Neural cell (in vitro differentiated cells): ENCODE data around the gene MOBP. TPM values are rescaled to one million over a fixed set of nuclear protein-coding genes. Genes with fewer than 3 reads are reported as not detected.

ENCODE experiments used
- H2AFZ ChIP-seq: fragments of 200-600, 300-800 bp; sonication (generic), shearing (Covaris generic); 2 replicates; pipeline ENCODE4 v1.6.0; 2014; ENCODE audit warnings: low read depth, mild to moderate bottlenecking, antibody characterized with exemption, low read length, moderate library complexity
- H3F3A ChIP-seq: fragments of 200-600 bp; shearing (Covaris generic); 2 replicates; pipeline ENCODE4 v1.6.1; 2016; ENCODE audit warnings: mild to moderate bottlenecking, moderate library complexity, mixed read lengths, antibody characterized with exemption, low read length; ENCODE audit not compliant: insufficient read depth, poor library complexity, severe bottlenecking
- H3K27ac ChIP-seq: fragments of 200-600, 300-800 bp; sonication (generic), shearing (Covaris generic); 2 replicates; pipeline ENCODE4 v1.5.1; 2014; ENCODE audit warnings: mild to moderate bottlenecking, low read length, moderate library complexity
- H3K27me3 ChIP-seq: fragments of 300-800, 200-600 bp; sonication (generic), shearing (Covaris generic); 2 replicates; pipeline ENCODE4 v1.6.0; 2014; ENCODE audit warnings: mild to moderate bottlenecking, low read depth, low read length, moderate library complexity; ENCODE audit not compliant: insufficient read depth
- H3K36me3 ChIP-seq: fragments of 300-800, 200-600 bp; sonication (generic), shearing (Covaris generic); 2 replicates; pipeline ENCODE4 v1.5.1; 2014; ENCODE audit warnings: mild to moderate bottlenecking, antibody characterized with exemption, low read length, moderate library complexity; ENCODE audit not compliant: insufficient read depth
- H3K4me2 ChIP-seq: fragments of 300-800, 200-600 bp; sonication (generic), shearing (Covaris generic); 2 replicates; pipeline ENCODE4 v1.6.0; 2014; ENCODE audit warnings: mild to moderate bottlenecking, low read length
- H3K4me3 ChIP-seq: fragments of 300-800, 200-600 bp; sonication (generic), shearing (Covaris generic); 2 replicates; pipeline ENCODE4 v1.5.1; 2014; ENCODE audit warnings: mild to moderate bottlenecking, low read length, moderate library complexity
- H3K79me2 ChIP-seq: fragments of 200-600 bp; shearing (Covaris generic); replicated peaks from 2 replicates; pipeline ENCODE4 v1.6.0; 2014; ENCODE audit warnings: mild to moderate bottlenecking, low read length, moderate library complexity; ENCODE audit not compliant: insufficient read depth
- H3K9ac ChIP-seq: fragments of 300-800, 200-600 bp; sonication (generic), shearing (Covaris generic); 2 replicates; pipeline ENCODE4 v1.6.1; 2016; ENCODE audit warnings: mild to moderate bottlenecking, low read length, mixed read lengths
- H3K9me2 ChIP-seq: fragments of 200-600 bp; shearing (Covaris generic); 2 replicates; pipeline ENCODE4 v1.6.1; 2016; ENCODE audit warnings: mild to moderate bottlenecking, low read length, mixed read lengths; ENCODE audit not compliant: insufficient read depth
- H3K9me3 ChIP-seq: fragments of 200-600, 300-800 bp; sonication (generic), shearing (Covaris generic); 2 replicates; pipeline ENCODE4 v1.6.1; 2016; ENCODE audit warnings: mild to moderate bottlenecking, mixed run types, low read length, moderate library complexity, mixed read lengths
- H4K20me1 ChIP-seq: fragments of 200-600 bp; shearing (Covaris generic); 2 replicates; pipeline ENCODE4 v1.6.1; 2016; ENCODE audit warnings: mild to moderate bottlenecking, mixed run types; ENCODE audit not compliant: insufficient read depth
- EP300 ChIP-seq: fragments of 450-650 bp; conservative IDR thresholded peaks from 2 replicates; pipeline ENCODE4 v1.6.1; 2014; ENCODE audit warnings: antibody characterized with exemption, mild to moderate bottlenecking, moderate library complexity; ENCODE audit not compliant: poor library complexity, severe bottlenecking
- EZH2 ChIP-seq: fragments of 200-600, 300-800 bp; shearing (Covaris generic), sonication (generic); IDR thresholded peaks from 2 replicates; pipeline ENCODE4 v1.6.1; 2014; ENCODE audit warnings: antibody characterized with exemption, low read length, borderline replicate concordance, mild to moderate bottlenecking; ENCODE audit not compliant: insufficient read depth, poor library complexity, severe bottlenecking
- MXI1 ChIP-seq: fragments of 450-650 bp; conservative IDR thresholded peaks from 2 replicates; pipeline ENCODE4 v1.6.1; 2014; ENCODE audit warnings: antibody characterized with exemption, mild to moderate bottlenecking; ENCODE audit not compliant: poor library complexity, severe bottlenecking
- POLR2AphosphoS5 ChIP-seq: IDR thresholded peaks from 2 replicates; pipeline ENCODE4 v1.6.1; 2012
- RAD21 ChIP-seq: fragments of 450-650 bp; conservative IDR thresholded peaks from 2 replicates; pipeline ENCODE4 v1.6.1; 2014; ENCODE audit warnings: antibody characterized with exemption, mild to moderate bottlenecking, moderate library complexity
- SMC3 ChIP-seq: fragments of 450-650 bp; conservative IDR thresholded peaks from 2 replicates; pipeline ENCODE4 v1.6.1; 2014; ENCODE audit warnings: antibody characterized with exemption, mild to moderate bottlenecking, moderate library complexity; ENCODE audit not compliant: poor library complexity
- TAF1 ChIP-seq: IDR thresholded peaks from 2 replicates; pipeline ENCODE4 v1.6.1; 2012; ENCODE audit warnings: low read depth
- polyA plus RNA-seq: library from polyadenylated mRNA; depleted of rRNA; stranded (reverse); fragments of >200 nt; gene quantifications from 2 replicates; pipeline ENCODE4 v1.2.3, GENCODE V29; 2014
- TF ChIP-seq, protein P1 (sequence below): IDR thresholded peaks from 2 replicates; pipeline ENCODE4 v1.6.1; 2012; ENCODE audit warnings: borderline replicate concordance
- TF ChIP-seq, protein P2 (sequence below): fragments of 450-650 bp; IDR thresholded peaks from 2 replicates; pipeline ENCODE4 v1.5.1; 2014; ENCODE audit warnings: antibody characterized with exemption, mild to moderate bottlenecking, moderate library complexity; ENCODE audit not compliant: poor library complexity, severe bottlenecking

The MOBP gene
- polyA plus RNA-seq, 1 donor from 2014 or later: not detected

DNA sequence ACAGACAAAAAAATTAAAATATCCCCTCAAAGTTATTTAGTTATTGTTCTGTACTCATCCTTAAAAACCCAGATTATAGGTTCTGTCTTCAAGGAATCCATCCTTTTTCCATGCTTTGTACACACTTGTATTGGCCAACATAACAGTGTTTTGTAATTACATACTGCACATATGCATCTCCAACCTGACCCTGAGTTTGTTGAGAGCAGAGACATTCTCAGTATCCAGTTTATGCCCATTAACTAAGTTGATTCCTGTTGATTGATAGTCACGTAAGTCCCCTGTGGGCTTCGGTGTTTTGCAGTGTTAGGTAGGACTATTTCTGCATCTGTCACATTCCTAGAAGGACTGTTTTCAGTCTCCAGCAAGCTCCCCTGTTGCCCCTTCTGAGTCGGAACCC, 33.6 kb downstream of the MOBP start:
- Histone ChIP-seq H3K9me3 (no peaks in the 10 kb centered on the region), H3F3A (no peaks in the 10 kb centered on the region), H3K4me2 (no peak overlapping the region), H3K9me2 (no peaks in the 10 kb centered on the region), H4K20me1 (no peaks in the 10 kb centered on the region), H2AFZ (no peak overlapping the region), H3K4me3 (no peak overlapping the region), H3K36me3 (no peaks in the 10 kb centered on the region), H3K9ac (no peak overlapping the region), H3K27me3 (no peaks in the 10 kb centered on the region), H3K27ac (no peak overlapping the region), H3K79me2 (no peaks in the 10 kb centered on the region)
- TF ChIP-seq RAD21 (no peak), EP300 (no peak), TAF1 (no peak), MXI1 (no peak), EZH2 (no peak), SMC3 (no peak), POLR2AphosphoS5 (no peak)
- TF ChIP-seq, protein P1, sequence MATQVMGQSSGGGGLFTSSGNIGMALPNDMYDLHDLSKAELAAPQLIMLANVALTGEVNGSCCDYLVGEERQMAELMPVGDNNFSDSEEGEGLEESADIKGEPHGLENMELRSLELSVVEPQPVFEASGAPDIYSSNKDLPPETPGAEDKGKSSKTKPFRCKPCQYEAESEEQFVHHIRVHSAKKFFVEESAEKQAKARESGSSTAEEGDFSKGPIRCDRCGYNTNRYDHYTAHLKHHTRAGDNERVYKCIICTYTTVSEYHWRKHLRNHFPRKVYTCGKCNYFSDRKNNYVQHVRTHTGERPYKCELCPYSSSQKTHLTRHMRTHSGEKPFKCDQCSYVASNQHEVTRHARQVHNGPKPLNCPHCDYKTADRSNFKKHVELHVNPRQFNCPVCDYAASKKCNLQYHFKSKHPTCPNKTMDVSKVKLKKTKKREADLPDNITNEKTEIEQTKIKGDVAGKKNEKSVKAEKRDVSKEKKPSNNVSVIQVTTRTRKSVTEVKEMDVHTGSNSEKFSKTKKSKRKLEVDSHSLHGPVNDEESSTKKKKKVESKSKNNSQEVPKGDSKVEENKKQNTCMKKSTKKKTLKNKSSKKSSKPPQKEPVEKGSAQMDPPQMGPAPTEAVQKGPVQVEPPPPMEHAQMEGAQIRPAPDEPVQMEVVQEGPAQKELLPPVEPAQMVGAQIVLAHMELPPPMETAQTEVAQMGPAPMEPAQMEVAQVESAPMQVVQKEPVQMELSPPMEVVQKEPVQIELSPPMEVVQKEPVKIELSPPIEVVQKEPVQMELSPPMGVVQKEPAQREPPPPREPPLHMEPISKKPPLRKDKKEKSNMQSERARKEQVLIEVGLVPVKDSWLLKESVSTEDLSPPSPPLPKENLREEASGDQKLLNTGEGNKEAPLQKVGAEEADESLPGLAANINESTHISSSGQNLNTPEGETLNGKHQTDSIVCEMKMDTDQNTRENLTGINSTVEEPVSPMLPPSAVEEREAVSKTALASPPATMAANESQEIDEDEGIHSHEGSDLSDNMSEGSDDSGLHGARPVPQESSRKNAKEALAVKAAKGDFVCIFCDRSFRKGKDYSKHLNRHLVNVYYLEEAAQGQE: no peak
- TF ChIP-seq, protein P2, sequence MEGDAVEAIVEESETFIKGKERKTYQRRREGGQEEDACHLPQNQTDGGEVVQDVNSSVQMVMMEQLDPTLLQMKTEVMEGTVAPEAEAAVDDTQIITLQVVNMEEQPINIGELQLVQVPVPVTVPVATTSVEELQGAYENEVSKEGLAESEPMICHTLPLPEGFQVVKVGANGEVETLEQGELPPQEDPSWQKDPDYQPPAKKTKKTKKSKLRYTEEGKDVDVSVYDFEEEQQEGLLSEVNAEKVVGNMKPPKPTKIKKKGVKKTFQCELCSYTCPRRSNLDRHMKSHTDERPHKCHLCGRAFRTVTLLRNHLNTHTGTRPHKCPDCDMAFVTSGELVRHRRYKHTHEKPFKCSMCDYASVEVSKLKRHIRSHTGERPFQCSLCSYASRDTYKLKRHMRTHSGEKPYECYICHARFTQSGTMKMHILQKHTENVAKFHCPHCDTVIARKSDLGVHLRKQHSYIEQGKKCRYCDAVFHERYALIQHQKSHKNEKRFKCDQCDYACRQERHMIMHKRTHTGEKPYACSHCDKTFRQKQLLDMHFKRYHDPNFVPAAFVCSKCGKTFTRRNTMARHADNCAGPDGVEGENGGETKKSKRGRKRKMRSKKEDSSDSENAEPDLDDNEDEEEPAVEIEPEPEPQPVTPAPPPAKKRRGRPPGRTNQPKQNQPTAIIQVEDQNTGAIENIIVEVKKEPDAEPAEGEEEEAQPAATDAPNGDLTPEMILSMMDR: no peak

DNA sequence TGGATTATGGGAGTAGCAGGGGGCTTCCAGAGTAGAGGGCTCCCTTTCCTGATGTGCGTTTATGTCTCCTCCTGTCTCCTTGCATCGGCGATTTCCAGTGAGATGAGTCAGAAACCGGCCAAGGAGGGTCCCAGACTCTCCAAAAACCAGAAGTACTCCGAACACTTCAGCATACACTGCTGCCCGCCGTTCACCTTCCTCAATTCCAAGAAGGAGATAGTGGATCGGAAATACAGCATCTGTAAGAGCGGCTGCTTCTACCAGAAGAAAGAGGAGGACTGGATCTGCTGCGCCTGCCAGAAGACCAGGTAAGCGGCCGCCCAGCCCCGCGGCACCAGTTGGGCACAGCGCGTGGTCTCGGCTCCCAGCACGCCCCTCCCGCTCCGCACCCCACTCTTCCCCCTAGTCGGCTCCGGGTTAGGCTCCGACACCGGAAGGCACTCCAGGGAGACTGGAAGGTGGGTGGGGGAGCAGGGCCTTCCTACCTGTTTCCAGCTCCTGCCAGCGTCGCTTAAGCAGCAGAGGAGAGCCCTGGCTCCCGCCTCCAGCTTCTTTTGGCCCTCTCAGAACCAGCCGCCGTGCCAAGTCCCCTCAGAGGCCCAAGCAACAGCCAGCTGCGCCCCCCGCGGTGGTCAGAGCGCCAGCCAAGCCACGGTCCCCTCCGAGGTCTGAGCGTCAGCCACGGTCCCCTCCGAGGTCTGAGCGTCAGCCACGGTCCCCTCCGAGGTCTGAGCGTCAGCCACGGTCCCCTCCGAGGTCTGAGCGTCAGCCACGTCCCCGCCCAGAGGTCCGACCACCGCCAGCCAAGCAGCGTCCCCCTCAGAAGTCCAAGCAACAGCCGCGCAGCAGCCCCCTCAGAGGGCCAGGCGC, 34.7 kb downstream of the MOBP start:
- Histone ChIP-seq H3K27ac (no peak overlapping the region), H3F3A (no peaks in the 10 kb centered on the region), H3K4me3 (no peak overlapping the region), H3K9me2 (no peaks in the 10 kb centered on the region), H3K9me3 (no peaks in the 10 kb centered on the region), H3K79me2 (no peaks in the 10 kb centered on the region), H3K9ac (no peak overlapping the region), H3K4me2 (no peak overlapping the region), H3K36me3 (no peaks in the 10 kb centered on the region), H2AFZ (no peak overlapping the region), H4K20me1 (no peaks in the 10 kb centered on the region), H3K27me3 (no peaks in the 10 kb centered on the region)
- TF ChIP-seq SMC3 (no peak), TAF1 (no peak), POLR2AphosphoS5 (no peak), EZH2 (no peak), EP300 (no peak), RAD21 (no peak), MXI1 (no peak)
- TF ChIP-seq, protein P1: no peak
- TF ChIP-seq, protein P2: no peak
